GM18505 (cell line): Measurements from ENCODE around the gene RASGEF1B.
A peak's percentile ranks its signal among the peaks of the same experiment; 100 is the strongest.
"Not testable (repeated sequence)": the region's sequence is repeated elsewhere in the genome, so short reads cannot be mapped to it uniquely, and the experiment has no call there.

Source experiments
- ATAC-seq: cut with Tn5 transposase; IDR thresholded peaks from one replicate; pipeline ENCODE4 v1.9.1; 2021; ENCODE audit not compliant: unreplicated experiment
- POLR2A ChIP-seq: IDR thresholded peaks from 4 replicates; pipeline ENCODE4 v1.6.1; 2011; ENCODE audit warnings: borderline replicate concordance; ENCODE audit not compliant: insufficient read depth, insufficient read length; ENCODE audit errors: extremely low read depth

RASGEF1B gene

DNA sequence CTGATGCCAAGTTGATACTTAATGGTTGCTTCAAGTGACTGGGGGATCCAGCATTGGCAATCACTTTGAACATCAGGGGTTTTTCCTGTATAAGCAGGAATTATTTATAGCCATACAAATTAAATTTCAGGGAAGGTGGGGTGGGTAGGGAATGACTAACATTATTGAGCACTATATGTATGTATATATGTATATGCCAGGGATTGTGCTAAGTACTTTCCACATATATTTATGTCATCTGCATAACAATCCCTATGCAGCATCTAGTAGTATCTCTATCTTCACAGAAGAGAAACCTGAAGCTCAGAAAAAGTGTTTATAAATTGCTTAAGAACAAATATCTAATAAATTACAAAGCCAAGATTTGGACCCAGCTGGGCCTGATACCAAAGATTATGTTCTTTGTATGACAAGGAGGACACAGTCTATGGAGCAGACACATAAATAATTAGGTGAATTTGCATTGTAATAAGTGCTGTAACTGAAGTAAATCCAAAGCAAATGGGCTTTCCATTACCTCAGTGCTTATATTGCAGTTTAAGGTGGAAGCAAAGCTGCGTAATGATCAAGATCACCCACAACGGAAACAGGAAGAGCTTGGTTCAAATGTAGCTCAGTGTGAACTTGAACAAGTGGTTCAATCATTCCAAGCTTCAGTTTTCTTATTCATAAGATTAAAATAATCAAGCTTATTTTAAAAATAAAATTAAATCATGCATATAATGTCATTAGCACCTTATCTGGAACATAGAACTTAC lies 18.9 kb upstream of the RASGEF1B start:
- ATAC-seq, result no peak
- no peak for TF ChIP-seq POLR2A

DNA sequence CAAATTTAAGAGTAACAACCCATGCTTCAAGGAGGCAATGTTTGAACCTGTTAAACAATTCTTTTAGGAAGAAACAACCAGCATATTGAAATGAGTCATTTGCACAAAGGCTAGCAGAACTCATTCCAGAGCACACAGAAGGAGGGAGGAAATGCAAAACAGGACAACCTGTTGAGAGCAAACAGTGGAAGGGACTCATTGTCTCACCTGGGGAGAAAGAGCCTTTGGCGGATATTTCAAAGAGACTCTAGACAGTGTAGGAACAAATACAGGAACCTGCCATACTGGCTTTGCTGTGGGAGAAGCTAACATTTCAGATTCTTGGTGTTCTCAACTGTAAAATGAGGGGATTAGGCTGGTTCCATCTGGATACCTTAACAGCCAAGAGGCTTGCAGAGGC lies 14.8 kb upstream of the RASGEF1B start:
- ATAC-seq, result no peak
- TF ChIP-seq POLR2A, result no peak

DNA sequence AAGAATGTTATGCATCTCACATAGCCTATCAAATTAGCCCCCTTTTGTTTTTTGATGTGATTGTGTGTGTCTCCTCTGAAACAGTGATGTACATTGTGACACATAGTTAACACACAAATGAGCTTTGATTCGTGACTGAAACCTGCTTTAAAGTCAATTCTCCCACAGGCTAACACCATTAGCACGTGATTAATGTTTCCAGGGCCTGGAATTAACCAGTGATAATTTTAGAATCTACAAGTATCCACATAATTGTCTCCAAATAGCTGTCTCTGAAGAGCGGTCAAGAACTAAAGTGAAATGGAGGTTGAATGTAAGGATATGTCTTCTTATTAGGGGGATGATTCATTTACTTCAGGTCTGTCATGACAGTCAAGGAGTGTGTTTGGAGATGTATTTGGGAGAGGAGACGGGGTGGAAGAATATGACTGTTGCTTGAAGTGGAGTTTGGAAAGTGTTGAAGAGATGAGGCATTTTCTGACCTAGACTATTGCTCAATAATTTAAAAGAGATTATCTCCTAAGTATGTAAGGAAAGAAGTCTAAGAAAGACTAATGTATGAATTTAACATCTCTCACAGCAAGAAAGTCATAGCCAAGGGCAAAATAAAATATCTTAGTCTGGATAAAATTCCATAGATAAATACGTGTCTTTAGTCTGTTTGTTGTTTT lies 13.7 kb upstream of the RASGEF1B start:
- TF ChIP-seq POLR2A, result no peak
- no peak for ATAC-seq

- TF ChIP-seq POLR2A, result no peak
- ATAC-seq, result no peak
Observed at GRCh38 chr4:81482326-81482725, 10.6 kb upstream of the RASGEF1B start.

DNA sequence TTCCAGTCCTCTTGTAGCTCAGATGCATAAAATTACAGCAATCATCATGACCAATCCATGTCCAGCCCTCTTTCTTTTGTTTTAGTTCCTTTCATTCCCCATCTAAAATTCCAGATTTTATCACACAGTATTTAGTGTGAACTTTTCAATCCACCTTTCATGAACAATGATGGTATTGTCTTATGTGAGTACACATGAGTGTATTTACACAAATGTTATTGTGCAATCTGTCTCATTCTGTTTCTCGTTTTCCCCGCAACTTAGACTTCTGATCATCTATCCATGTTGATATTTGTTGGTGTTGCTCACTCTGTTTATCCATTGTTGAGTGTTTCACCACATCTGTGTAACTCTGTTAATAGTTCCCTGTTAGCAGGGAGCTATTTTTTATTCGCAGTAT lies 9.4 kb upstream of the RASGEF1B start:
- no peak for TF ChIP-seq POLR2A
- ATAC-seq, result no peak

DNA sequence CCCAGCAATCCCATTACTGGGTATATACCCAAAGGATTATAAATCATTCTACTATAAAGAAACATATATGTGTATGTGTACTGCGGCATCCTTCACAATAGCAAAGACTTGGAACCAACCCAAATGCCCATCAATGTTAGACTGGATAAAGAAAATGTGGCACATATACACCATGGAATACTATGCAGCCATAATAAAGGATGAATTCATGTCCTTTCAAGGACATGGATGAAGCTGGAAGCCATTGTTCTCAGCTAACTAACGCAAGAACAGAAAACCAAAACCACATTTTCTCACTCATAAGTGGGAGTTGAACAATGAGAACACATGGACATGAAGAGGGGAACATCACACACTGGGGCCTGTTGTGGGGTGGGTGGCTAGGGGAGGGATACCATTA lies 7.9 kb upstream of the RASGEF1B start:
- ATAC-seq, result not testable (repeated sequence)

- ATAC-seq, result not testable (repeated sequence)
Observed at GRCh38 chr4:81473331-81474265, 1.9 kb upstream of the RASGEF1B start.

DNA sequence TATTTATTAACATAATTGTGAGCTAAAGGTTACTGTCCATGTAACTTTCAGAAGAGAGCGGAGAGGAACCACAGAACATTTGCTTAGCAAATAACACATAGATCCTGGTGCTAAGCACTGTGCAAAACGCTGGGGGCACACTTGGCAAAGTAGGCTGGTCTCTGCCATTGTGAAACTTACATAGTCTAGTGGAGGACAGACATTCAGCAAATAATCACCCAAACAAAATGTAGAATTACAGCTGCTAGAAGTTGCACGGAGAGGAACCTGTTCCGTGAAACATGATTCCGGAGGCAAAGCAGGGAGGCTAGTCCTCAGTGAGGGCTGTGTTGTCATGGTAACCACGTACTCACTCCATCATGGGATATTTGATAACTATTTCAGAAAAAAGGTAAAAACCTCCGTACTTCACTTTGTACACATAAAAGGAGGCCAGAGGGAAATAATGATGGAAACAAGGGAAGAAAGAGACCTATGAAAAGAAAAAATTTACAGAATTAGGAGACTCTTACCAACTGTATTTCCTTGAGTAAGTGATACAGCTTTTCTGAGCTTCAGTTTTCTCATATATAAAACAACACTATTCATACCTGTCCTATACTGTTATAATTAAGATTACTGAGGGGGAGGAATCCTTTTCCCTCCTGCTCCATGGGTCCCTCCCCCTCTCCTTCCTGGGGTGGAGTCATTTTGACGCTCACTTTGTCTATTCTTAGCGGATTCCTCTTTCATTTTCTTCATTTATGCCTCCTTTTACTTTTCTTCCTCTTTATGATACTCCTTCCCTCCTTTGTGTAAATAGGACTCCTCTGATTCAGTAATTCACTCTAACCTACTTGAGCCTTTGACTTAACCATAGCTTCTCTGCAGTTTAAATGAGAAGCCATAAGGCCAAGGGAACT lies 825 bp upstream of the RASGEF1B start:
- TF ChIP-seq POLR2A, result no peak
- peak; percentile 59 for ATAC-seq

DNA sequence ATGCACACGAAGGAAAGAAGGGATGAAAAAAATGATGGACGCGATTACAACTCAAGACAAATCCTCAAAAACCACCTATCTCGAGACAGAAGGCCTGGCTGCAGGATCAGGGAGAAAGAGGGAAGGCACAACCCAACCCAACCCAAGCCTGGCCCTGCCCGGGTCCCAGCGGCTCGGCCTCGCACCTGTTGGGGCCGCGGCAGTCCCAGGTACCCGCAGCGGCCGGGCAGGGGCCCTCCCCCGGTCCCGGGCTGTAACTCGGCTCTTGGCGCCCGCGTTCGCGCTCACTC lies 464 bp downstream of the RASGEF1B start:
- ATAC-seq, result no peak
- no peak for TF ChIP-seq POLR2A

- ATAC-seq, result no peak
- no peak for TF ChIP-seq POLR2A
Observed at GRCh38 chr4:81470456-81471297, 1.0 kb downstream of the RASGEF1B start.

DNA sequence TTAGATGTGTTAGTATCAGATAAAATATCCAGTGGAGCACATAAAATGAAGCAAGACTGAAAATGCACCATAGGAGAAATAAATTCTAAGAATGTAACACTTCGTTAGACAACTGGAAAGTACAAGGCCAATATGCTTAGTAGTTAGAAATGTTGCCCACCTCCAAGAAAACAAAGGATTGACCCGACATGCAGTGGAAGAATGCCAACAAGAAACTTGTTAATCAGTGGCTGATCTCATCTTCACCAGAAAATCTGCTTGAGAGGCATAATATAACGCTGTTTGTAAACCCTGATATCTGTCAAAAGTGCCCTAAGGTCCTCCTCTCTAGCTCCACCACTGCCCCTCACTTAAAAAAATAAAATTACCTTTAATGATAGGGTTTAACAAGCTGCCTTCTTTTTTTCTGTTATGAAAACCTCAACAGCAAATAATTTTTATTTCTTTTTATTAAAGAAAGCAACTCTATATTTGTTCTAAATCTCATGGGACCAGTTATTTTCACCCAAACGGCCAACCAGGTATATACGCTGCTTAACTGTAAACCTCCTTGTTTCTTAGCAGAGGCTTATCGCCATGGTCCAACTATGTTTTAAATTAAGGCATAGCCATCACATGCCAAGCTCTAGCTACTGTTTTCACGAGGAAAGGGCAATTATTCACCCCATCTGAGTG lies 1.8 kb downstream of the RASGEF1B start:
- no peak for ATAC-seq
- TF ChIP-seq POLR2A, result no peak

GRCh38 chr4:81468678-81469077 lies 3.0 kb downstream of the RASGEF1B start:
- no peak for ATAC-seq
- no peak for TF ChIP-seq POLR2A
